GM13977 (cell line): ENCODE data around the gene MACROD2.
"Not testable (repeated sequence)": the region's sequence is repeated elsewhere in the genome, so short reads cannot be mapped to it uniquely, and the experiment has no call there.

Experiments used
- DNase-seq: peaks from one replicate; pipeline ENCODE4 v3.0.0; 2012; ENCODE audit warnings: low spot score
- in situ Hi-C: fragments of 300-500 bp; cut with MboI; formaldehyde crosslinking; loops from one replicate; pipeline ENCODE4 v1.12.0; 2022; ENCODE audit warnings: low sequenced_read_pairs, low pct_unique_long_range_greater_than_20kb, mixed read lengths, inconsistent platforms; ENCODE audit not compliant: unreplicated experiment
- TF ChIP-seq, protein P1 (sequence below): IDR thresholded peaks from 2 replicates; pipeline ENCODE4 v1.5.1; 2012; ENCODE audit warnings: mild to moderate bottlenecking, control low read depth; ENCODE audit not compliant: insufficient read depth; ENCODE audit errors: extremely low read depth, missing control alignments

The MACROD2 gene

DNA sequence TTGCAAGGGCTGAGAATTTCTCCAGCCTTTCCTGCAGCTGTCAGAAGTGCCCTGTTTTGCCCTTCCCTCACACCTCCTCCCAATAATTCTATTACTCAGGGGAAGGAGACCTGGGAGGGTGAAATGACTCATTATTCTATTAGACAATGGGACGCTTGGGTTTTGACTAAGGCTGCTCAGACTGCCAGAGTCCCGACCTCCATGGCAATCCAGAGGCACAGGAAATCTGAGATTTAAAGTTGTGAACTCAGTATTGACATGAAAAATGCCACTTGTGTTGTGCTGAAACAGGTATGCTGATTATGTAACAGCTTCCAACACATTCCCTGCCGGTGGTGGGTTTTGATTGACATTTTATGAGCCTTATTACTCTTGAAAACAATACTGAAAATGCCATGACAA is 967.9 kb downstream of the MACROD2 start:
- TF ChIP-seq, protein P1, sequence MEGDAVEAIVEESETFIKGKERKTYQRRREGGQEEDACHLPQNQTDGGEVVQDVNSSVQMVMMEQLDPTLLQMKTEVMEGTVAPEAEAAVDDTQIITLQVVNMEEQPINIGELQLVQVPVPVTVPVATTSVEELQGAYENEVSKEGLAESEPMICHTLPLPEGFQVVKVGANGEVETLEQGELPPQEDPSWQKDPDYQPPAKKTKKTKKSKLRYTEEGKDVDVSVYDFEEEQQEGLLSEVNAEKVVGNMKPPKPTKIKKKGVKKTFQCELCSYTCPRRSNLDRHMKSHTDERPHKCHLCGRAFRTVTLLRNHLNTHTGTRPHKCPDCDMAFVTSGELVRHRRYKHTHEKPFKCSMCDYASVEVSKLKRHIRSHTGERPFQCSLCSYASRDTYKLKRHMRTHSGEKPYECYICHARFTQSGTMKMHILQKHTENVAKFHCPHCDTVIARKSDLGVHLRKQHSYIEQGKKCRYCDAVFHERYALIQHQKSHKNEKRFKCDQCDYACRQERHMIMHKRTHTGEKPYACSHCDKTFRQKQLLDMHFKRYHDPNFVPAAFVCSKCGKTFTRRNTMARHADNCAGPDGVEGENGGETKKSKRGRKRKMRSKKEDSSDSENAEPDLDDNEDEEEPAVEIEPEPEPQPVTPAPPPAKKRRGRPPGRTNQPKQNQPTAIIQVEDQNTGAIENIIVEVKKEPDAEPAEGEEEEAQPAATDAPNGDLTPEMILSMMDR, result no peak
- no peak for DNase-seq
- in situ Hi-C loops, result no loop called here

DNA sequence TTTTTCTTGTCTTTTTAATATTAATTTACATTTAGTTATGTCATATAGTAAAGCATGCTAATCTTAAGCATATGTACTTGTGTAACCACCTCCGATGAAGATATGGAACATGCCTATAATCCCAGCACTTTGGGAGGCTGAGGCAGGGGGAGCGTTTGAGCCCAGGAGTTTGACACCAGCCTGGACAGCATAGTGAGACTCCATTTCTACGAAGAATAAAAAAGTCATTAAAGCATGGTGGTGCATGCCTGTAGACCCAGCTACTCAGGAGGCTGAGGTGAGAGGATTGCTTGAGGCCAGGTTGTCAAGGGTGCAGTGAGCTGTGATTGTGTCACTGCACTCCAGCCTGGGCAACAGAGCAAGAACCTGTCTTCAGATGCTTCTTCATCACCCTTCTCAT is 970.9 kb downstream of the MACROD2 start:
- in situ Hi-C loops, result no loop called here
- TF ChIP-seq, protein P1, result no peak
- DNase-seq, result no peak

DNA sequence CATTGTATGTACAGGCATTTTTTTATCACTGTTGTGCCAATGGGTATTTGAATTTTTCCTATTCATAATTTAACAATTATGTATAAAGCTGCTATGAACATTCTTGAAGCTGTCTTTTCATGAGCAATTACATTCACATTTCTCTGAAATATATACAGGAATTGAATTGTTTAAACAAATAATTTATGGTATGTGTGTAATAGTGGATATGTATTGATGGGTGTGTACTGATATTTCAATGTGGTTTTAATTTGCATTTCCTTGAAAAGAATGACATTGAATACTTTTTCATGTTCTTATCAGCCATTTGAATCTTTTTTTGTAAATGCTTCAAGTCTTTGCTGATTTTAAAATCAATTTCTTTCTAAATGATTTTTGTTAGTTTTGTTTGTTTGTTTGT is 971.5 kb downstream of the MACROD2 start:
- in situ Hi-C loops, result no loop called here
- TF ChIP-seq, protein P1, result no peak

DNA sequence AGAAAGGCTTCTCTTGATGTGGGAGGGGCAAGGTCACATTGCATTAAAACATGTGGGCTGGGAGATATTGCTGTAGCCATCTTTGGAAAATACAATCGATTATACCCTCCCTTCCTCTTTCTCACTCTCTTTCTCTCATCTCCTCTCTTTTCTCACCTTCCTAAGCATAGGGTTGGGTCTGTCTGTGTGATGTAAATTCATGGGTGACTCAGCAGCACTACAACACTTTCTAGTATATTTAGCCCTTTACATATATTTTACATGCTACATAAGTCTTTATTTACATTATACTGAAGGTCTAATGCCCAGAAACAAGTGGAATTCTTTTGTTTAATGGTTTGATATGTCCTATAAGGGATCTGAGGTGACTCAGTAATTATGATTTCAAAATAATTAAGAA is 976.9 kb downstream of the MACROD2 start:
- in situ Hi-C loops, result no loop called here
- TF ChIP-seq, protein P1, result no peak
- DNase-seq, result no peak

More for the DNA sequence above, 971.5 kb downstream of the MACROD2 start:
- DNase-seq, result no peak

DNA sequence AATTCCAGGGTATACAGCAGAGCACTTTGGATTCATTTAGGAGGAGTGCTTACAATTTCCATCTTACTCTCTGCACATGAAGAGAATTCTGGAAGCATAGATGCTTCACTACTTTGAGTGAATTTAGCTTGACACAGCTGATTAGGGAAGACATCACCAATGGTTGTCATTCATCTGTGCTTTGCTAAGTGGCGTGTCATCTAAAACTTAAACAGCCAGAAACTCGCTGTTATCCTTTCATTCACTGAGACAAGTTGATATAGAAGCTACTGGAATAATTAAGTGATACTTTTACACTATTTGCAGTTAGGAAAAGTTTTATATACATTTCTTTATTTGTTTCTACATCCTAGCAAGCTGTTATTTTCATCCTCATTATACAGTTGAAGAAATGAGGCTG is 977.4 kb downstream of the MACROD2 start:
- no peak for DNase-seq
- in situ Hi-C loops, result no loop called here
- TF ChIP-seq, protein P1, result no peak

DNA sequence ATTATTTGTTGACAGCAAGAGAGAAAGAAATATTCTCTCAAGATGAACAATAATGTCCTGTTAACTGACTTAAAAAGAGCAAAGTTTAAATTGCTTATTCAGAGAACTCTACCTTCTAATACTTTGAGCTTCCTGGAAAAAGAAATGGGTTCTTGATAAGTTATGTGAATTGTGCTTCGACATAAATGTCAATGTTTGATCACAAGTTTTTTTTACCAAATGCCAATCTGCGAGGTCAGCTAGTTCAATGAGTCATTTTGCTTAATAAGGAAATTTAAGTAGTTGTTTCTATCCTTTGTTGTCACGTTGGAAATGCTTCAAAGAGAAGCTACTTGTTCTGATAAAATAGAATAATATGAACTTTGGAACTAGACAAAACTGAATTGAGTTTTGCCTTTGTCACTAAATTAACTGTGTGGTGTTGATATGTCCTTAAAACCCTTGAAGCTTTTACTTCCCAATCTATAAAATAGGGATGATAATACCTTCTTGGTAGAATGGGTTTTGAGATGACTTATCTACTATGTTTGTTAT is 984.2 kb downstream of the MACROD2 start:
- TF ChIP-seq, protein P1, result no peak
- no peak for DNase-seq
- in situ Hi-C loops, result no loop called here

DNA sequence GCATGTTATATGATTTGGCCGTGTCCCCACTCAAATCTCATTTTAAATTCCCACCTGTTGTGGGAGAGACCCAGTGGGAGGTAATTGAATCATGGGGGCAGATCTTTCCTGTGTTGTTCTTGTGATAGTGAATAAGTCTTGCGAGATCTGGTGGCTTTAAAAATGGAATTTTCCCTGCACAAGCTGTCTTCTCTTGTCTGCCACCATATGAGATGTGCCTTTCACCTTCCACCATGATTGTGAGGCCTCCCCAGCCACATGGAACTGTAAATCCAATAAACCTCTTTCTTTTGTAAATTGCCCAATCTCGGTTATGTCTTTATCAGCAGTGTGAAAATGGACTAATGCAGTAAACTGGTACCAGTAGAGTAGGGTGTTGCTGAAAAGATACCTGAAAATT is 986.2 kb downstream of the MACROD2 start:
- DNase-seq, in situ Hi-C loops: not testable (repeated sequence)

DNA sequence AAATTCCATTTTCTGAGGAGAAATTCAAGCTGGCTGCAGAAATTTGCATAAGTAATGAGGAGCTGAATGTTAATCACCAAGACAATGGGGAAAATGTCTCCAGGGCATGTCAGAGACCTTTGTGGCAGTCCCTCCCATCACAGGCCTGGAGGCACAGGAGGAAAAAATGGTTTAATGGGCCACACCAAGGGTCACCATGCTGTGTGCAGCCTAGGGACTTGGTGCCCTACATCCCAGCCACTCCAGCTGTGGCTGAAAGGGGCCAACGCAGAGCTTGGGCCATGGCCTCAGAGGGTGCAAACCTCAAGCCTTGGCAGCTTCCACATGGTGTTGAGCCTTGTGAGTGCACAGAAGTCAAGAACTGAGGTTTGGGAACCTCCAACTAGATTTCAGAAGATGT is 987.0 kb downstream of the MACROD2 start:
- DNase-seq, in situ Hi-C loops: not testable (repeated sequence)
